Lower leg skin (tissue), 4 donors: ENCODE data around the gene ZNF333. TPM values are rescaled to one million over a fixed set of nuclear protein-coding genes. Genes with fewer than 3 reads are reported as not detected.
A peak's percentile ranks its signal among the peaks of the same experiment; 100 is the strongest.
"Not testable (repeated sequence)": the region's sequence is repeated elsewhere in the genome, so short reads cannot be mapped to it uniquely, and the experiment has no call there.

Experiments used
- DNase-seq, 2 donors: peaks; one replicate each; pipeline ENCODE4 v3.0.0-alpha.2; 2019; ENCODE audit warnings: low spot score in 2 of 2
- H3K4me3 ChIP-seq: fragments of 200-600 bp; sonication (generic); 2 replicates; pipeline ENCODE4 v1.5.1; 2017; ENCODE audit warnings: mild to moderate bottlenecking, low read depth; ENCODE audit not compliant: poor library complexity, severe bottlenecking
- CTCF ChIP-seq, 3 donors: fragments of 450-650 bp; IDR thresholded peaks; one replicate each; pipeline ENCODE4 v1.5.1; 2016; ENCODE audit warnings: antibody characterized with exemption in 3 of 3, mild to moderate bottlenecking in 3 of 3, moderate library complexity in 2 of 3
- POLR2A ChIP-seq, 2 donors: fragments of 450-650 bp; IDR thresholded peaks; one replicate each; pipeline ENCODE4 v1.6.1; 2016 to 2017; ENCODE audit warnings: antibody characterized with exemption in 2 of 2, mild to moderate bottlenecking in 1 of 2, moderate library complexity in 1 of 2
- WGBS, 2 donors: methylation state at CpG; one replicate each; pipeline ENCODE4 v1.1.5; 2018; 5-methylcytosine and 5-hydroxymethylcytosine counted together
- intact Hi-C: fragments of 100-400 bp; cut with DNase I; formaldehyde crosslinking; loops from one replicate; pipeline ENCODE4 v1.15.0; 2023; ENCODE audit warnings: low total_unique reads
- total RNA-seq, 4 donors: library from RNA; depleted of rRNA; stranded (reverse); fragments of >200 nt; gene quantifications; one replicate each; pipeline ENCODE4 v1.1.0, GENCODE V29; 2016

ZNF333 gene
- total RNA-seq, 4 donors from 2014 or later = 14.0 to 26.8 (median 16.6) TPM

- intact Hi-C loops = no loop called here
- TF ChIP-seq POLR2A (IDR thresholded peaks at IDR 0.05) = no peak
- TF ChIP-seq CTCF (IDR thresholded peaks at IDR 0.05) = no peak
- 2 to 3% methylated on average over 21 to 22 of the region's 22 CpGs for WGBS, 2 donors
- DNase-seq = peak in 1 of 2 donors; percentile 84
- peak overlapping the region; percentile 7 for H3K4me3 ChIP-seq
Observed at GRCh38 chr19:14775869-14776586, 86.2 kb downstream of the ZNF333 start.

GRCh38 chr19:14777645-14778044 is 87.8 kb downstream of the ZNF333 start:
- DNase-seq = not testable (repeated sequence)

DNA sequence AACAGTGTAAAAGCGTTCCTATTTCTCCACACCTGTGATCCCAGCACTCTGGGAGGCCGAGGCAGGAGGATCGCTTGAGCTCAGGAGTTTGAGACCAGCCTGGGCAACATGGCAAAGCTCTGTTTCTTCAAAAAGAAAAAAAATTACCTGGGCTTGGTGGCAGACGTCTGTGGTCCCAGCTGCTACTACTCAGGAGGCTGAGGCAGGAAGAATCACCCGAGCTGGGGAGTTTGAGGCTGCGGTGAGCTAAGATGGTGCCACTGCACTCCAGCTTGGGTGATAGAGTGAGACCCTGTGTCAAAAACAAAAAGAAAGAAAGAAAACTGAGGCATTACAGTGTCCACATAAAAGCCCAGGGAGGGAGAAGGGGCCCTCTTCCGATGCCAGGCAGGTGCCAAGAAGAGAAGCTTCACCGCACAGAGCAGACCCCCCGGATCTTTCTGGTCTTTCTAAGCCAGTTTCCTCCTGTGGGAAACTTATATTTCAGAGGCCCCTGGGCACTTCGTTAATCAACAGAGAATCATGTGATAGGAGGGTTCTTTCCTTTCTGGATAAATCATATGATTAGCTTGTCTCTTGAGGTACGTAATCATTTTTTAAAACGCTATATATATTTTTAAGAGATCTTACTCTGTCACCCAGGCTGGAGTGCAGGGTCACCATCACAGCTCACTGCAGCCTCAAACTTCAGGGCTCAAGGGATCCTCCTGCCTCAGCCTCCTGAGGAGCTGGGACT is 88.4 kb downstream of the ZNF333 start, which contains the start of gene ADGRE2:
Gene ADGRE2 (minus strand): TSS at position 451 of the 736 bp plus-strand sequence. CDS start 1,804 bp downstream, outside the sequence.
- intact Hi-C loops, H3K4me3 ChIP-seq: not testable (repeated sequence)
- peak in 1 of 2 donors; percentile 68 for DNase-seq
- 56 to 63% methylated on average over 12 of the region's 12 CpGs for WGBS, 2 donors

More at GRCh38 chr19:14777645-14778044, 87.8 kb downstream of the ZNF333 start:
- H3K4me3 ChIP-seq, intact Hi-C loops: not testable (repeated sequence)
- WGBS, 2 donors = 88 to 90% methylated on average over 4 of the region's 4 CpGs

DNA sequence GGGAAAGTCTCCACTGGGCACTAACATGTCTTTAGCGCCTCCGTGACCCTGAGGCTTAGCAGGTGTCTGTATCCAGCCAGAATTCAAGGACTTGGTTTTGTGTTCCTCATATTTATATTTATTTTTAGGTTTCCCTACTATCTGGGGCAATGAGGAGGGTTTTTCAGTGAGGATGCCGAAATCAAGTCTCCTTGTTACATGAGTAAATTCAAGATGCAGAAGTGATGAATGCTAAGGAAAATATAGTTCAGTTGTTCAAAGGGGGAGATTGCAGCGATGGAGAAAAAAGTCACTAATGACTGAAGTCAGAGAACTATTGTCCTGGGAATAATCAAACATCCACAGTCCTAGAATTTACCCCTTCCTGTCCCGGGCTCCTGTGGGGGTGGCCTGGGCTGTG is 89.3 kb downstream of the ZNF333 start:
- no peak overlapping the region for H3K4me3 ChIP-seq
- WGBS, 2 donors = 50 to 52% methylated on average over 5 of the region's 5 CpGs
- TF ChIP-seq CTCF (IDR thresholded peaks at IDR 0.05) (no peak), POLR2A (IDR thresholded peaks at IDR 0.05) (no peak)
- DNase-seq = no peak
- intact Hi-C loops = no loop called here

DNA sequence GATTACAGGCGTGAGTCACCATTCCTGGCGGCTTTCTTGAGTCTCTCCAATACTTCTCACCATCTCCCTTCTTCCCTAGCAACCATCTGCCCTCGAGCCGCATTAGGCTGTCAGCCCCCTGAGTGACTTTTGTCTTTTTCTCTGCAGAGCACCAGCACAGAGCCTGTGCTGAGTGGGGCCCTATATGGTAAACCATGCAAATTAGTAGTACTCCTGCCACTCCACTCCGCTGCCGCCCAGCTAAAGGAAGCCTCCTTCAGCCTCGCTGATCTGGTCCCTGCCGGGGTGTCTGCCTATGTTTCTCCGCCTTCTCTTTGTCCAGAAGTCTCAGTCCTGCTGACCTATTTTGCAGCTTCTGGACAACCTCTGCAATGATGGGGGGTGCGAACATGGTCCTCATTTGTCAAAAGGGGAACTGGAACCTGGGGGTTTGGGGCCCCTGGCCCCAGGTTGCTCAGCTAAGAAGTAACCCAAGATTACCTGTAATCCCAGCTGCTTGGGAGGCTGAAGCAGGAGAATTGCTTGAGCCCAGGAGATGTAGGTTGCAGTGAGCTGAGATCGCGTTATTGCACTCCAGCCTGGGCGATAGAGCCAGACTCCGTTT is 90.9 kb downstream of the ZNF333 start:
- intact Hi-C loops = loop anchor here (10.0 kb wide), 1 partner anchor 114 kb away; no protein-coding TSS in a partner anchor
- WGBS, 2 donors = 78 to 83% methylated on average over 14 of the region's 14 CpGs
- not testable (repeated sequence) for H3K4me3 ChIP-seq
- DNase-seq = peak in 1 of 2 donors; percentile 17

DNA sequence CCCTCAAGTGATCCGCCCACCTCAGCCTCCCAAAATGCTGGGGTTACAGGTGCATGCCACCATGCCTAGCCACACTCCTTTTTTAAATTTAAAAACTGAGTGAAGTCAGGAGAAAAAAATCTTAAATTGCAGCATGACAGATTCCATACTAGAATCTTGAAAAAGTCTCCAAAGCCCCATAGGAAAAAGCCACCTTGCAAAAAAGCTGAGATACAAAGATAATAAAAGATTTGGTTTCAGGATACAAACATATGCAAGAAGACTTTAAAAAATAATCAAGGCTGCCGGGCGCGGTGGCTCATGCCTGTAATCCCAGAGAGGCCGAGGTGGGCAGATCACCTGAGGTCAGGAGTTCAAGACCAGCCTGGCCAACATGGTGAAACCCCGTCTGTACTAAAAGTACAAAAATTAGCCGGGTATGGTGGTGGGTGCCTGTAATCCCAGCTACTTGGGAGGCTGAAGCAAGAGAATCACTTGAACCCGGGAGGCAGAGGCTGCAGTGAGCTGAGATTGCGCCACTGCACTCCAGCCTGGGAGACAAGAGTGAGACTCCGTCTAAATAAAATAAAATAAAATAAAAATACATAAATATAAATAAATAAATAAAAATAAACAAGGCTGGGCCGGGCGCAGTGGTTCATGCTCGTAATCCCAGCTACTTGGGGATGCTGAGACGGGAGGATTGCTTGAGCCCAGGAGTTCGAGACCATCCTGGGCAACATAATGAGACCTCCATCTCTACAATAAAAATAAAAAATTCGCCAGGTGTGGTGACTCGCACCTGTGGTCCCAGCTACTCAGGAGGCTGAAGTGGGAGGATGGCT is 92.1 kb downstream of the ZNF333 start:
- DNase-seq = peak in 1 of 2 donors; percentile 78
- 84 to 95% methylated on average over 17 of the region's 17 CpGs for WGBS, 2 donors

DNA sequence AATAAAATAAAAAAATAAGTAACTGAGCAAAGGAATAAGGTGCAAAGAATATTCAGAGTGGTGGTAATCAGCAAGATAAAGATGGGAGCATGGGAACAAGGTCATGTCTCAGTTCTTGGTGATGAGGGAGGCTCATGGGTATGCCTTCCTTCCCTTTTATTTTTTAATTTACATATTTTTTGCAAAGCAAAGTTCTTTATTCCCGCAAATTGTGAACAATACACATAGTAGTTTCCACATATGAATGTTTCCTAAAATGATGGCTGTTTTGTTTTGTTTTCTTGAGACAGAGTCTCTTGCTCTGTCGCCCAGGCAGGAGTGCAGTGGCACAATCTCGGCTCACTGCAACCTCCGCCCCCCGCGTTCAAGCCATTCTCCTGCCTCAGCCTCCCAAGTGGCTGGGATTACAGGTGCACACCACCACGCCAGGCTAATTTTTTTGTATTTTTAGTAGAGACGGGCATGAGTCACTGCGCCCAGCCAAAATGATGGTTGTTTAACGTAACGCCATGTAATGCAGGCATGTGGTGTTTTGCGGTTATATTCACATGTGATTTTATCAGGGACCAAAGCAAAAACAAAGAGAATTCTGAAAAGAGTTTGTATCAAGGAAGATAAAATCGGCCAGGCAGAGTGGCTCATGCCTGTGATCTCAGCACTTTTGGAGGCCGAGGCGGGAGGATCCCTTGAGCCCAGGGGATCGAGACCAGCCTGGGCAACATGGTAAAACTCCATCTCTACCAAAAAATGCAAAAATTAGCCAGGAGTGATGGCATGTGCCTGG is 93.0 kb downstream of the ZNF333 start:
- H3K4me3 ChIP-seq = no peak overlapping the region
- TF ChIP-seq POLR2A (IDR thresholded peaks at IDR 0.05) (no peak), CTCF (IDR thresholded peaks at IDR 0.05) (no peak)
- intact Hi-C loops = loop anchor here (10.0 kb wide), 1 partner anchor 112 kb away; no protein-coding TSS in a partner anchor
- 89 to 91% methylated on average over 16 of the region's 16 CpGs for WGBS, 2 donors
- peak in 1 of 2 donors; percentile 46 for DNase-seq

More for the DNA sequence above, 92.1 kb downstream of the ZNF333 start:
- intact Hi-C loops = loop anchor here (10.0 kb wide), 1 partner anchor 113 kb away; no protein-coding TSS in a partner anchor
- H3K4me3 ChIP-seq = not testable (repeated sequence)
